Sigmoid colon (tissue), 7 donors: Measurements from ENCODE around the gene ZNF728. TPM values are rescaled to one million over a fixed set of nuclear protein-coding genes. Genes with fewer than 3 reads are reported as not detected.

Source experiments
- DNase-seq: peaks from one replicate; pipeline ENCODE4 v3.0.0-alpha.2; 2019
- H3K27ac ChIP-seq, 4 donors: fragments of 200-600 bp; sonication (generic); one replicate each; pipeline ENCODE4 v1.5.1; 2016 to 2019; ENCODE audit warnings: mild to moderate bottlenecking in 1 of 4
- H3K27me3 ChIP-seq, 3 donors: fragments of 200-600 bp; sonication (generic); one replicate each; pipeline ENCODE4 v1.5.1; 2019; ENCODE audit warnings: mild to moderate bottlenecking in 1 of 3
- H3K36me3 ChIP-seq, 4 donors: fragments of 200-600 bp; sonication (generic); one replicate each; pipeline ENCODE4 v1.5.1; 2016 to 2019
- H3K4me1 ChIP-seq, 4 donors: fragments of 200-600 bp; sonication (generic); one replicate each; pipeline ENCODE4 v1.5.1; 2017 to 2019
- H3K4me3 ChIP-seq, 4 donors: fragments of 200-600 bp; sonication (generic); one replicate each; pipeline ENCODE4 v1.5.1; 2017 to 2019; ENCODE audit warnings: mild to moderate bottlenecking in 2 of 4, moderate library complexity in 1 of 4
- H3K9me3 ChIP-seq, 4 donors: fragments of 200-600 bp in 3 of 4; sonication (generic) in 3 of 4; one replicate each; pipeline versions ENCODE4 v1.5.1 to v1.6.1; 2013 to 2019
- EP300 ChIP-seq, 4 donors: sonication (generic); formaldehyde crosslinking; IDR thresholded peaks; one replicate each; pipeline ENCODE4 v1.6.1; 2017; ENCODE audit warnings: antibody characterized with exemption in 4 of 4
- POLR2A ChIP-seq, 2 donors: fragments of 450-650 bp; IDR thresholded peaks; one replicate each; pipeline ENCODE4 v1.6.1; 2016; ENCODE audit warnings: antibody characterized with exemption in 2 of 2, mild to moderate bottlenecking in 2 of 2, moderate library complexity in 2 of 2
- POLR2AphosphoS5 ChIP-seq, 4 donors: sonication (generic); formaldehyde crosslinking; IDR thresholded peaks; one replicate each; pipeline ENCODE4 v1.6.1; 2017; ENCODE audit warnings: antibody characterized with exemption in 4 of 4
- WGBS, 2 donors: extraction: QIAGEN DNeasy Blood & Tissue Kit; methylation state at CpG; one replicate each; pipeline ENCODE4 v1.1.7; 2013; 5-methylcytosine and 5-hydroxymethylcytosine counted together
- intact Hi-C: fragments of 100-400 bp; cut with DNase I; formaldehyde crosslinking; loops from one replicate; pipeline ENCODE4 v1.15.1; 2023
- polyA plus RNA-seq, 3 donors: library from polyadenylated mRNA; stranded (reverse); fragments of 200-250 nt; gene quantifications; one replicate each; pipeline ENCODE4 v1.2.3, GENCODE V29; 2013
- total RNA-seq, 4 donors: library from RNA; depleted of rRNA; stranded (reverse); fragments of >200 nt; gene quantifications; one replicate each; pipeline ENCODE4 v1.1.0, GENCODE V29; 2016
- TF ChIP-seq, protein P1 (sequence below), 4 experiments: fragments of 450-650 bp in 3 of 4; fragments of 200-600 bp in 1 of 4; IDR thresholded peaks; one replicate each; pipeline ENCODE4 v1.5.1; 2016 to 2019; ENCODE audit warnings: antibody characterized with exemption in 4 of 4, mild to moderate bottlenecking in 3 of 4, moderate library complexity in 2 of 4
- donor health status: healthy with polysubstance abuse.
- donor health status: Bipolar disorder and iron deficiency.
- donor health status: healthy.

Gene ZNF728
- total RNA-seq, result 1 to 10 TPM; 3.5 to 5.8 (median 4.5) TPM
- polyA plus RNA-seq, result not detected

DNA sequence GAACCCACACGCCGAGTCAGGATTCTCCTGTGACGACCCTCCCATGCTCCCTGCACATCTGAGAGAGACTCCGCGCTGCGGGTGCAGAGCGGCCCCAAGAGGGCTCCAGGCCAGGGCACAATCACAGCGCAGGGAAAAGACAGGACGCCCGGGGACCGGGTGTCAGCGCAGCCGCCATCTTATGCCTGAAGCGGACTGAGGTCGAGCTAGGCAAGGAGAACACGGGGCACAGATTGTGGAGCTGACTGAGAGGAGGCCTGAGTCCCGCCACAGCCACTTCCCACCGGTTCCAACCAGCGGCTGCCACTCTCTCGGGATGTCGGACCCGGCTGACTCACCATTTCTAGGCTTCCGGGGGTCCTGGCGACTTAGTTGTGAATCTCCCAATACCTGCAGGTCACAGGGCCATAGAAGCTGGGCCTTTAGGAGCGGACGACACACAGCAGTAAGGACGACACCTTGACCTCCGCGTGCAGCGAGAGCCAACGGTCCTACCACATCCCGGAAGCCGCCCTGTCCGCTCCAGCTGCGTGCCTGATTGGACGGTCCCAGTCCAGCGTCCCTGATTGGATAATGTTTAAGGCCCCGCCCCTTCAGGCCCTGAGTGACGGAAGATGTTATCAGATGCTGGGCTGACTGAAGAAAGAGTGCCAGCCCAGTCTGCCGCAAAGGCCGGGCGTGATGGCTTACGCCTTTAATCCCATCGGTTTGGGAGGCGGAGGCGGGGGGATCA, at the start of gene ZNF728:
Gene ZNF728 (minus strand): TSS at position 487 of the 733 bp plus-strand sequence. CDS start 146 bp downstream, at position 341.
- intact Hi-C loops, result no loop called here
- DNase-seq, result peak; percentile 91
- Histone ChIP-seq H3K27me3 (peaks cover 0 to 3% (median 0%) of the 10 kb centered on the region in 3 donors), H3K9me3 (peaks cover 0 to 14% (median 0%) of the 10 kb centered on the region in 4 donors), H3K4me3 (peak within 1 kb of the TSS; percentile 45 to 62 (median 58)), H3K27ac (peak within 1 kb of the TSS; percentile 72 to 78 (median 76)), H3K4me1 (peaks cover 0 to 5% (median 2%) of the 10 kb centered on the region in 4 donors), H3K36me3 (no peaks in the 10 kb centered on the region)
- WGBS, 2 donors, result 15 to 45% methylated on average over 46 of the region's 46 CpGs
- TF ChIP-seq POLR2A (IDR thresholded peaks at IDR 0.05) (no peak), POLR2AphosphoS5 (IDR thresholded peaks at IDR 0.05) (peak in 3 of 4 donors; percentile 50 to 60 (median 53)), EP300 (IDR thresholded peaks at IDR 0.05) (no peak)
- TF ChIP-seq, protein P1, sequence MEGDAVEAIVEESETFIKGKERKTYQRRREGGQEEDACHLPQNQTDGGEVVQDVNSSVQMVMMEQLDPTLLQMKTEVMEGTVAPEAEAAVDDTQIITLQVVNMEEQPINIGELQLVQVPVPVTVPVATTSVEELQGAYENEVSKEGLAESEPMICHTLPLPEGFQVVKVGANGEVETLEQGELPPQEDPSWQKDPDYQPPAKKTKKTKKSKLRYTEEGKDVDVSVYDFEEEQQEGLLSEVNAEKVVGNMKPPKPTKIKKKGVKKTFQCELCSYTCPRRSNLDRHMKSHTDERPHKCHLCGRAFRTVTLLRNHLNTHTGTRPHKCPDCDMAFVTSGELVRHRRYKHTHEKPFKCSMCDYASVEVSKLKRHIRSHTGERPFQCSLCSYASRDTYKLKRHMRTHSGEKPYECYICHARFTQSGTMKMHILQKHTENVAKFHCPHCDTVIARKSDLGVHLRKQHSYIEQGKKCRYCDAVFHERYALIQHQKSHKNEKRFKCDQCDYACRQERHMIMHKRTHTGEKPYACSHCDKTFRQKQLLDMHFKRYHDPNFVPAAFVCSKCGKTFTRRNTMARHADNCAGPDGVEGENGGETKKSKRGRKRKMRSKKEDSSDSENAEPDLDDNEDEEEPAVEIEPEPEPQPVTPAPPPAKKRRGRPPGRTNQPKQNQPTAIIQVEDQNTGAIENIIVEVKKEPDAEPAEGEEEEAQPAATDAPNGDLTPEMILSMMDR (IDR thresholded peaks at IDR 0.05), result no peak

DNA sequence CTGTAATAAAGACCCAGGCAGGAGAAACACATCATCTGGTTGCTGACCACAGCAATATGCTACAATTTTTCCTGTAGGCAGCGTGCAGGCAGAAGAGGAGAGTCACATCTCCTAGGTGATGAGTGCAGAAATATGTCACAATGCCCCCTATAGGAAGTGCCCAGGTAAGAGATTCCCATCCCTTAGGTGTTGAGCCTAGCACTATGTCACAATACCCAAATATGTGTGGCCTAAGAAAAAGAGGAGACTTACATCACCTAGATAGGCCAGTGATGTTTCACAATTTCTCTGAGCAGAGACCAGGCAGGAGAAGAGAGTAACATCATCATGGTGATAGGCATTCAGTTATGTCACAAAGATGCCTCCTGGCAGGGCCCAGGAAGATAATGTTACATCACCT, 49.4 kb upstream of the ZNF728 start:
- intact Hi-C loops, result no loop called here
- Histone ChIP-seq H3K9me3 (peaks cover 0 to 4% (median 0%) of the 10 kb centered on the region in 4 donors), H3K27me3 (no peaks in the 10 kb centered on the region), H3K27ac (no peak overlapping the region), H3K4me1 (no peaks in the 10 kb centered on the region), H3K4me3 (no peak overlapping the region), H3K36me3 (no peaks in the 10 kb centered on the region)
- WGBS, 2 donors, result 48 to 61% methylated on average over 1 of the region's 1 CpG
- DNase-seq, result no peak
- TF ChIP-seq POLR2A (IDR thresholded peaks at IDR 0.05), result no peak
- TF ChIP-seq, protein P1 (IDR thresholded peaks at IDR 0.05), result no peak
- no peak for TF ChIP-seq POLR2AphosphoS5 (IDR thresholded peaks at IDR 0.05)
- no peak for TF ChIP-seq EP300 (IDR thresholded peaks at IDR 0.05)

DNA sequence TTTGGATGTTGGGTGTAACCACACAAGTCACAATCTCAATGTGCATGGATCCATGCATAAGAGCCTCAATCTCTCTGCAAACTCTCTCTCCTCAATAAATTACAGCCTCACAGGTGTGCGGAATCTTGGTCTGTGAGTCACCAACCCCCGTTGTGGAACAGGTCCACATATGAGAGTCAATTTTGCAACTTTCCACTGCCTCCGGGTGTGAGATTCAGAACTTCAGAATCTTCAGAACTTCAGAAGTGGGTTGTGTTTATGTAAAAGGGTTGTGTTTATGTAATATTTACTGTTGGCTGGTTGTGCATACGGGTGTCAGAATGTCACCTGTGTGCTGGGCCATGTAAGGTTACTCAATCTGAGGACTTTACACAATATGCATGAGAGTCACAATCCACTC, 46.3 kb upstream of the ZNF728 start:
- Histone ChIP-seq H3K9me3 (no peaks in the 10 kb centered on the region), H3K27ac (no peak overlapping the region), H3K4me3 (no peak overlapping the region), H3K27me3 (no peaks in the 10 kb centered on the region), H3K4me1 (no peaks in the 10 kb centered on the region), H3K36me3 (no peaks in the 10 kb centered on the region)
- 76 to 83% methylated on average over 4 of the region's 4 CpGs for WGBS, 2 donors
- no peak for DNase-seq
- TF ChIP-seq POLR2AphosphoS5 (IDR thresholded peaks at IDR 0.05) (no peak), EP300 (IDR thresholded peaks at IDR 0.05) (no peak), POLR2A (IDR thresholded peaks at IDR 0.05) (no peak)
- TF ChIP-seq, protein P1 (IDR thresholded peaks at IDR 0.05), result no peak
- intact Hi-C loops, result no loop called here

DNA sequence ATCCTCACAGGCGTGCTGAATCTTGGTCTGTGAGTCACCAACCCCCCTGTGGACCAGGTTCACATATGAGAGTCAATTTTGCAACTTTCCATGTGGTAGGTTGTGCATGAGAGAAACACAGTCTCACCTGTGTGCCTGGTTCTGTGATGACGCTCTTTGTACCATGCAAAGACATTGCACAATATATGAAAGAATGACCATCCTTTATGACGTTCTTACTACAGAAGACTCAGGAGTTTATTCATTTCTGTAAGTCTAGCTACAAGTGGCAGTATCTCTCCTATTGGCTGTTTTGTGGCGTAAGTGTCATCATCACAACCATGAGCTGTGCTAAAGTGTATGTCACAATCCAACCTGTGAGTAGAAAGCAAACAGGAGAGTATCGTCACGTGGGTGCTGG, 43.8 kb upstream of the ZNF728 start:
- 80 to 85% methylated on average over 6 of the region's 6 CpGs for WGBS, 2 donors
- no peak for TF ChIP-seq POLR2AphosphoS5 (IDR thresholded peaks at IDR 0.05)
- TF ChIP-seq EP300 (IDR thresholded peaks at IDR 0.05), result no peak
- TF ChIP-seq, protein P1 (IDR thresholded peaks at IDR 0.05), result no peak
- TF ChIP-seq POLR2A (IDR thresholded peaks at IDR 0.05), result no peak
- no peak overlapping the region for H3K4me3 ChIP-seq
- no peaks in the 10 kb centered on the region for H3K4me1 ChIP-seq
- no peaks in the 10 kb centered on the region for H3K36me3 ChIP-seq
- peaks cover 0 to 2% (median 0%) of the 10 kb centered on the region in 4 donors for H3K9me3 ChIP-seq
- DNase-seq, result no peak
- no peak overlapping the region for H3K27ac ChIP-seq
- intact Hi-C loops, result no loop called here
- H3K27me3 ChIP-seq, result no peaks in the 10 kb centered on the region
